ENCODE results near the gene STEAP4. TPM values are rescaled to one million over a fixed set of nuclear protein-coding genes. Genes with fewer than 3 reads are reported as not detected.

STEAP4 gene
- total RNA-seq: 0.09 and 0.17 TPM in 2 replicates

- CTCF ChIA-PET: no interaction called here
- no peak for ATAC-seq (ENCODE audit: low read depth)
- Mint-ChIP-seq H3K9me3 (no peaks in the 10 kb centered on the region), H3K27me3 (peaks cover 10% of the 10 kb centered on the region), H3K4me1 (peaks cover 4% of the 10 kb centered on the region), H3K4me3 (no peak within 1 kb of the TSS), H3K27ac (no peak within 1 kb of the TSS), H3K36me3 (ENCODE audit: low read depth) (no peaks in the 10 kb centered on the region)
- TF ChIP-seq, protein P1, sequence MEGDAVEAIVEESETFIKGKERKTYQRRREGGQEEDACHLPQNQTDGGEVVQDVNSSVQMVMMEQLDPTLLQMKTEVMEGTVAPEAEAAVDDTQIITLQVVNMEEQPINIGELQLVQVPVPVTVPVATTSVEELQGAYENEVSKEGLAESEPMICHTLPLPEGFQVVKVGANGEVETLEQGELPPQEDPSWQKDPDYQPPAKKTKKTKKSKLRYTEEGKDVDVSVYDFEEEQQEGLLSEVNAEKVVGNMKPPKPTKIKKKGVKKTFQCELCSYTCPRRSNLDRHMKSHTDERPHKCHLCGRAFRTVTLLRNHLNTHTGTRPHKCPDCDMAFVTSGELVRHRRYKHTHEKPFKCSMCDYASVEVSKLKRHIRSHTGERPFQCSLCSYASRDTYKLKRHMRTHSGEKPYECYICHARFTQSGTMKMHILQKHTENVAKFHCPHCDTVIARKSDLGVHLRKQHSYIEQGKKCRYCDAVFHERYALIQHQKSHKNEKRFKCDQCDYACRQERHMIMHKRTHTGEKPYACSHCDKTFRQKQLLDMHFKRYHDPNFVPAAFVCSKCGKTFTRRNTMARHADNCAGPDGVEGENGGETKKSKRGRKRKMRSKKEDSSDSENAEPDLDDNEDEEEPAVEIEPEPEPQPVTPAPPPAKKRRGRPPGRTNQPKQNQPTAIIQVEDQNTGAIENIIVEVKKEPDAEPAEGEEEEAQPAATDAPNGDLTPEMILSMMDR (IDR thresholded peaks at IDR 0.05): no peak
- intact Hi-C loops (cut with micrococcal nuclease): no loop called here
- POLR2A ChIA-PET: no interaction called here
- DNase-seq: no peak
Observed at GRCh38 chr7:88306590-88307048, at the start of gene STEAP4. Gene STEAP4 (minus strand): TSS chr7:88306894. CDS start chr7:88284269, 22,625 bp downstream.

DNA sequence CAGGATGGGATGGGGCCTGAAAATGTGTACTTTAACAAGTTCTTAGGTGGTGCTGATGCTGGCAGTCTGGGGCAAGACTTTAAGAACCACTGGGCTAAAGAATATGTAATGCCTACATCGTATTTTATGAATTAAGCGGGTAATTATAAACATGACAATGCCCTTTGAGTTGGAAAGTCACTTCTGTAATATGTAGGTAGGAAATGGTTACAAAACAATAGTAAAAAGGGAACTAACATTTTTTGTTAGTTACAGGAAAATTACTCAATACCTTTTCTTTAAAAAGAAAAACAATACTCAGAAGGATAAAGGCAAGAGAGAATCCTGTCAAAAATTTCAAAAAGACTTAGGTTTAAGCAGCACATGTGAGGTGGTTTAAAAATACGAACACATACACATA lies 48.3 kb upstream of the STEAP4 start:
- intact Hi-C loops (cut with micrococcal nuclease): no loop called here
- Mint-ChIP-seq H3K4me1 (no peaks in the 10 kb centered on the region), H3K27ac (no peak overlapping the region), H3K4me3 (no peak overlapping the region), H3K27me3 (no peaks in the 10 kb centered on the region), H3K9me3 (no peaks in the 10 kb centered on the region), H3K36me3 (ENCODE audit: low read depth) (no peaks in the 10 kb centered on the region)
- POLR2A ChIA-PET: no interaction called here
- TF ChIP-seq, protein P1 (IDR thresholded peaks at IDR 0.05): no peak
- CTCF ChIA-PET: no interaction called here
- ATAC-seq (ENCODE audit: low read depth) (no peak), DNase-seq (no peak)

- peaks cover 2% of the 10 kb centered on the region for H3K27me3 Mint-ChIP-seq
- DNase-seq (no peak), ATAC-seq (ENCODE audit: low read depth) (no peak)
- intact Hi-C loops (cut with micrococcal nuclease): no loop called here
- H3K4me1 Mint-ChIP-seq: peaks cover 6% of the 10 kb centered on the region
- TF ChIP-seq, protein P1 (IDR thresholded peaks at IDR 0.05): no peak
- H3K36me3 Mint-ChIP-seq (ENCODE audit: low read depth): no peaks in the 10 kb centered on the region
- no peaks in the 10 kb centered on the region for H3K9me3 Mint-ChIP-seq
- POLR2A ChIA-PET: no interaction called here
- no peak overlapping the region for H3K27ac Mint-ChIP-seq
- H3K4me3 Mint-ChIP-seq: no peak overlapping the region
- CTCF ChIA-PET: no interaction called here
Observed at GRCh38 chr7:88350118-88350517, 43.4 kb upstream of the STEAP4 start.

DNA sequence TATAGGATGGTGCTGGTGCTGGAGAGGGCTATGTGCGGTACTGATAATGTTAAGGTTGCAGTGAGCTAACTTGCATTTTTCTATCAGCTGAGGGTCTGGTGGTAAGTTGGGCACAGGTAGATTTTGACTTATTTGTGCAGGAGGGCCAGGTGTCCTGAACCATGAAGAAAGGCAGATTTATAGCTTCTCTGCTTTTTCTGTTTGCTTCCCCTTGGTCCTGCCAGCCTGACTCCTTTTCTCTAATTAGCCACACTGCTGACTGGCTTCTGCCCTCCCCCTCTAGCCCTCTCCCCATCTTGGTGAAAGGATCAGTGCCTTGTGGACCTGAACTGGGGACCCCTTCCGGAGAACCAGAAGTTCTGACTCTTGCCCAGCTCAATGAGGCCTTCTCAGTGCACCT lies 40.8 kb upstream of the STEAP4 start:
- intact Hi-C loops (cut with micrococcal nuclease): loop anchor here (5.0 kb wide), 1 partner anchor 485 kb away; no protein-coding TSS in a partner anchor
- H3K4me1 Mint-ChIP-seq: peaks cover 6% of the 10 kb centered on the region
- H3K4me3 Mint-ChIP-seq: no peak overlapping the region
- H3K9me3 Mint-ChIP-seq: no peaks in the 10 kb centered on the region
- TF ChIP-seq, protein P1 (IDR thresholded peaks at IDR 0.05): no peak
- H3K27ac Mint-ChIP-seq: no peak overlapping the region
- ChIA-PET POLR2A (no interaction called here), CTCF (no interaction called here)
- peaks cover 2% of the 10 kb centered on the region for H3K27me3 Mint-ChIP-seq
- no peak for DNase-seq
- ATAC-seq (ENCODE audit: low read depth): no peak
- no peaks in the 10 kb centered on the region for H3K36me3 Mint-ChIP-seq (ENCODE audit: low read depth)

DNA sequence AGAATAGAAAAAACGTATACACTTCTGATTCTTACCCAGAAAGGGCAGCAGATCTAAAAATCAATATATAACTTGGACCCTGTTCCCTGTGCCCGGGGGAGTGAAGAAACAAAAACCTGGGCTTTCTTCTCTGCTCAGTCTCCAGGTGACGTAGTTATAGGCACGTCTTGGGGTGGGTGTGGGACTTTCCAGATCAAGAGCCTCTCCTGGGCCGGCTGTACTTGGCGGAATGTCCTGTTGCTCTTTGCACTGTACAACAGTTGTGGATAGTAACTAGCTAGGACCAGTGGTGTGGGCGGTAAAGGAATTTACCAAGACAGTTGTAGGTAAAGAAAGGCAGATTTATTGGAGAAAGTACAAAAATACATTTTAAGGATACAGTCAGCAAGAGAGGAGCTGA lies 40.4 kb upstream of the STEAP4 start:
- H3K9me3 Mint-ChIP-seq: no peaks in the 10 kb centered on the region
- CTCF ChIA-PET: no interaction called here
- TF ChIP-seq, protein P1 (IDR thresholded peaks at IDR 0.05): no peak

More for the DNA sequence above, 40.4 kb upstream of the STEAP4 start:
- peaks cover 6% of the 10 kb centered on the region for H3K4me1 Mint-ChIP-seq
- no peak for ATAC-seq (ENCODE audit: low read depth)
- intact Hi-C loops (cut with micrococcal nuclease): loop anchor here (5.0 kb wide), 1 partner anchor 485 kb away; no protein-coding TSS in a partner anchor
- POLR2A ChIA-PET: no interaction called here
- DNase-seq: no peak
- H3K36me3 Mint-ChIP-seq (ENCODE audit: low read depth): no peaks in the 10 kb centered on the region
- no peak overlapping the region for H3K4me3 Mint-ChIP-seq
- no peak overlapping the region for H3K27ac Mint-ChIP-seq
- peaks cover 2% of the 10 kb centered on the region for H3K27me3 Mint-ChIP-seq

Data from activated B cell treated with CpG ODN at 0.5 μM for 24 hours (primary cell).